PC-9 (cell line): Measurements from ENCODE around the gene DGCR6L. TPM values are rescaled to one million over a fixed set of nuclear protein-coding genes. Genes with fewer than 3 reads are reported as not detected.
A peak's percentile ranks its signal among the peaks of the same experiment; 100 is the strongest.
"Not testable (repeated sequence)": the region's sequence is repeated elsewhere in the genome, so short reads cannot be mapped to it uniquely, and the experiment has no call there.

Source experiments
- BruUV-seq: library from RNA; stranded (reverse); fragments of 400-500 nt; replicated peaks from 2 replicates; lab custom pipeline; 2021; lab: Mats Ljungman, UMichigan
- CTCF ChIA-PET: fragments of 300-600 bp; sonication (Branson Sonifier 250); formaldehyde crosslinking; loops from one replicate; lab custom pipeline; 2022; ENCODE audit warnings: antibody characterized with exemption; lab: Charles Lee
- POLR2A ChIA-PET: fragments of 300-600 bp; sonication (Branson Sonifier 250); formaldehyde crosslinking; loops from one replicate; lab custom pipeline; 2022; ENCODE audit warnings: antibody characterized with exemption; ENCODE audit not compliant: unreplicated experiment; lab: Charles Lee
- DNase-seq, 2 experiments: peaks; one replicate each; pipeline versions ENCODE4 v3.0.0 to v3.0.0-alpha.2; 2015 to 2022; ENCODE audit warnings: mixed read lengths in 1 of 2
- H2AFZ ChIP-seq: fragments of 200-600 bp; sonication (generic); 2 replicates; pipeline ENCODE4 v1.8.1; 2017; ENCODE audit warnings: antibody characterized with exemption
- H3F3A ChIP-seq: fragments of 200-600 bp; sonication (generic); 2 replicates; pipeline ENCODE4 v1.8.1; 2017; ENCODE audit warnings: antibody characterized with exemption, mild to moderate bottlenecking, low read depth; ENCODE audit not compliant: insufficient read depth
- H3K27ac ChIP-seq: fragments of 200-600 bp; sonication (generic); 2 replicates; pipeline ENCODE4 v1.6.1; 2016; ENCODE audit warnings: mixed run types
- H3K27me3 ChIP-seq: fragments of 200-600 bp; sonication (generic); 2 replicates; pipeline ENCODE4 v1.6.1; 2016; ENCODE audit warnings: low read depth, mixed run types; ENCODE audit not compliant: insufficient read depth
- H3K36me3 ChIP-seq: fragments of 200-600 bp; sonication (generic); 2 replicates; pipeline ENCODE4 v1.6.1; 2016; ENCODE audit warnings: low read depth, mixed run types
- H3K4me1 ChIP-seq: fragments of 200-600 bp; sonication (generic); replicated peaks from 2 replicates; pipeline ENCODE4 v1.6.1; 2016; ENCODE audit warnings: mixed run types; ENCODE audit not compliant: insufficient read depth
- H3K4me2 ChIP-seq: fragments of 200-600 bp; sonication (generic); 2 replicates; pipeline ENCODE4 v1.6.1; 2017; ENCODE audit warnings: mixed run types
- H3K4me3 ChIP-seq: fragments of 200-600 bp; sonication (generic); 2 replicates; pipeline ENCODE4 v1.6.1; 2016; ENCODE audit warnings: mixed run types
- H3K79me2 ChIP-seq: fragments of 200-600 bp; sonication (generic); 2 replicates; pipeline ENCODE4 v1.6.1; 2017; ENCODE audit warnings: low read depth, mixed run types
- H3K9me2 ChIP-seq: fragments of 200-600 bp; sonication (generic); 2 replicates; pipeline ENCODE4 v1.8.1; 2017; ENCODE audit warnings: mild to moderate bottlenecking; ENCODE audit not compliant: insufficient read depth
- H3K9me3 ChIP-seq: fragments of 200-600 bp; sonication (generic); 2 replicates; pipeline ENCODE4 v1.8.1; 2016; ENCODE audit warnings: low read depth; ENCODE audit not compliant: insufficient read depth
- H4K20me1 ChIP-seq: fragments of 200-600 bp; sonication (generic); 2 replicates; pipeline ENCODE4 v1.8.1; 2017; ENCODE audit not compliant: insufficient read depth
- EZH2 ChIP-seq: fragments of 200-600 bp; sonication (generic); IDR thresholded peaks from 2 replicates; pipeline ENCODE4 v1.8.0; 2017; ENCODE audit warnings: antibody characterized with exemption, low read depth
- intact Hi-C: fragments of 100-400 bp; cut with micrococcal nuclease; formaldehyde crosslinking; loops from one replicate; pipeline ENCODE4 v1.10.0; 2022; ENCODE audit not compliant: unreplicated experiment
- total RNA-seq: library from RNA; stranded (reverse); gene quantifications from 2 replicates; pipeline ENCODE4 v1.2.3, GENCODE V29; 2021
- TF ChIP-seq, protein P1 (sequence below): fragments of 200-600 bp; sonication (generic); conservative IDR thresholded peaks from 2 replicates; pipeline ENCODE4 v1.6.1; 2017; ENCODE audit warnings: mixed run types, antibody characterized with exemption, mild to moderate bottlenecking, moderate library complexity

Gene DGCR6L
- total RNA-seq, 1 experiment from 2014 or later: 37.6 TPM

GRCh38 chr22:20328569-20328930 is 8.7 kb upstream of the DGCR6L start:
- H2AFZ ChIP-seq, H3K4me1 ChIP-seq, H3K36me3 ChIP-seq, intact Hi-C loops, H3K79me2 ChIP-seq, CTCF ChIA-PET, H3K27ac ChIP-seq, H3K4me3 ChIP-seq, H3K27me3 ChIP-seq, H3K9me3 ChIP-seq, BruUV-seq, H3K4me2 ChIP-seq, H3F3A ChIP-seq, H4K20me1 ChIP-seq, H3K9me2 ChIP-seq: not testable (repeated sequence)
- DNase-seq: peak in 1 of 2 experiments; percentile 25
- POLR2A ChIA-PET: interaction anchor here (0.6 to 0.7 kb wide), 2 partner anchors 65 to 160 kb away, joined by 5 to 14 read pairs; no protein-coding TSS in a partner anchor

DNA sequence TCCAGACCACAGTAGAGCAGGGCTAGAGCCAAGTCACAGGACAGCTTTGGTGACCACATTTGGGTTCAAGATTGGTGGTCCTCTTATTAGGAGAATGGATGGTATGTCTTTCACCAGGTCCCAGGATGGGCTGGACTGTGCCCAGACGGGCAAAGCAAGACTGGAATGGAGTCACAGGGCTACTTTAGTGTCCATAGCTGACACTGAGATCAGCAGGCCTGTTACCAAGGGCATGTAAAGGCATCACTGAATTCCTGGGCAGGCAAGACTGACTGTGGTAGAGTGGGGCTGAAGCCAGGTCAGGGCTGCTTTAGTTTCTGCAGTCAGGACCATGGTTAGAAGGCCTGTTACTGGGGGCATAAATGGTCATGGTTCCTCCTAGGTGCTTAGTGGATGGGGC is 6.1 kb upstream of the DGCR6L start:
- H3K4me1 ChIP-seq, CTCF ChIA-PET, intact Hi-C loops, H3K79me2 ChIP-seq, H3K9me3 ChIP-seq, H3K36me3 ChIP-seq, H3F3A ChIP-seq, H3K27ac ChIP-seq, DNase-seq, H3K9me2 ChIP-seq, H3K4me3 ChIP-seq, H3K27me3 ChIP-seq, BruUV-seq, H2AFZ ChIP-seq, POLR2A ChIA-PET, H3K4me2 ChIP-seq, H4K20me1 ChIP-seq: not testable (repeated sequence)

- no peaks in the 10 kb centered on the region for H3K9me2 ChIP-seq
- intact Hi-C loops: no loop called here
- H4K20me1 ChIP-seq: no peaks in the 10 kb centered on the region
- H3K27me3 ChIP-seq: no peaks in the 10 kb centered on the region
- no peaks in the 10 kb centered on the region for H3K36me3 ChIP-seq
- no peaks in the 10 kb centered on the region for H3F3A ChIP-seq
- BruUV-seq: no TSS peak
- no peak for DNase-seq
- no peaks in the 10 kb centered on the region for H3K9me3 ChIP-seq
- CTCF ChIA-PET: no interaction called here
- POLR2A ChIA-PET: no interaction called here
- H2AFZ ChIP-seq: no peak overlapping the region
- no peak overlapping the region for H3K4me2 ChIP-seq
- TF ChIP-seq, protein P1, sequence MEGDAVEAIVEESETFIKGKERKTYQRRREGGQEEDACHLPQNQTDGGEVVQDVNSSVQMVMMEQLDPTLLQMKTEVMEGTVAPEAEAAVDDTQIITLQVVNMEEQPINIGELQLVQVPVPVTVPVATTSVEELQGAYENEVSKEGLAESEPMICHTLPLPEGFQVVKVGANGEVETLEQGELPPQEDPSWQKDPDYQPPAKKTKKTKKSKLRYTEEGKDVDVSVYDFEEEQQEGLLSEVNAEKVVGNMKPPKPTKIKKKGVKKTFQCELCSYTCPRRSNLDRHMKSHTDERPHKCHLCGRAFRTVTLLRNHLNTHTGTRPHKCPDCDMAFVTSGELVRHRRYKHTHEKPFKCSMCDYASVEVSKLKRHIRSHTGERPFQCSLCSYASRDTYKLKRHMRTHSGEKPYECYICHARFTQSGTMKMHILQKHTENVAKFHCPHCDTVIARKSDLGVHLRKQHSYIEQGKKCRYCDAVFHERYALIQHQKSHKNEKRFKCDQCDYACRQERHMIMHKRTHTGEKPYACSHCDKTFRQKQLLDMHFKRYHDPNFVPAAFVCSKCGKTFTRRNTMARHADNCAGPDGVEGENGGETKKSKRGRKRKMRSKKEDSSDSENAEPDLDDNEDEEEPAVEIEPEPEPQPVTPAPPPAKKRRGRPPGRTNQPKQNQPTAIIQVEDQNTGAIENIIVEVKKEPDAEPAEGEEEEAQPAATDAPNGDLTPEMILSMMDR: no peak
- no peak for TF ChIP-seq EZH2
- no peak overlapping the region for H3K27ac ChIP-seq
- no peak overlapping the region for H3K4me3 ChIP-seq
- H3K79me2 ChIP-seq: peaks cover 2% of the 10 kb centered on the region; the same call in 1 of the 2 replicates
- H3K4me1 ChIP-seq: peaks cover under 1% of the 10 kb centered on the region; the same call in 1 of the 2 replicates
Measured at GRCh38 chr22:20324139-20324516, 4.3 kb upstream of the DGCR6L start.

DNA sequence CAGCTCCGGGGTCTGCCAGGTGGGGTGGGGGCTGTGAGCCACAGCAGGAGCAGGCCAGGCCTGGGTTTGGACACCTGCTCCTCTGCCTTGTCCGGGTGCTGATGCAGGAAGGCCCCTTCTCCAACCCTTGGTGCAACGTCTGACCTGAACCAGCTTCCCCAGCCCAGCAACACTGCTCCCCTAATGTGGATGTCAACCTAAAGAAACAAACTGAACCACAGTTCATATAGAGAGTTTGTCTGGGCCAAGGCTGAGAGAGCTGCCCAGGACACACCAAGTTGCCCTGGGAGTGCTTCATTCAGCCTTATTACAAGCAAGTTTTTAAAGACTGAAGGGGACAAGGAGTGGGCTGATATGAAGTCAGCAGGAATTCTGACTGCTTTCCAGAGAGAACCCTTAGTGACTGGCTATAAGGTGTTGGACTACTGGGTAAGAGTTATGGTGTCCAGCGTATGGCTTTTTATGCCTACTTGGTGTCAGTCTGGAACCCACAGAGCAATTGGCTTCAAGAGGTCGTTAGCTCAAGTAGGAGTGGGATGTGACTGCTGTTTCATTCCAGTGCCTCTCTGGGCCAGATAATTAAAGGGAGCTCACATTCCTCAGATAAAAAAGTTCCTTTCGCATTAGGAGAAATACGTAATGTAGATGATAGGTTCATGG is 1.8 kb upstream of the DGCR6L start:
- intact Hi-C loops, H3K27me3 ChIP-seq, H3K4me3 ChIP-seq, CTCF ChIA-PET, H3F3A ChIP-seq, H3K79me2 ChIP-seq, H3K4me2 ChIP-seq, H3K36me3 ChIP-seq, DNase-seq, H3K4me1 ChIP-seq, BruUV-seq, H3K9me2 ChIP-seq, H3K27ac ChIP-seq, H4K20me1 ChIP-seq, POLR2A ChIA-PET, H2AFZ ChIP-seq, H3K9me3 ChIP-seq: not testable (repeated sequence)

GRCh38 chr22:20320659-20321551 is 1.0 kb upstream of the DGCR6L start:
- POLR2A ChIA-PET, H3K27me3 ChIP-seq, H3K36me3 ChIP-seq, H3F3A ChIP-seq, H3K79me2 ChIP-seq, H4K20me1 ChIP-seq, H3K9me2 ChIP-seq, DNase-seq, H3K9me3 ChIP-seq, H3K4me1 ChIP-seq, BruUV-seq, CTCF ChIA-PET, intact Hi-C loops: not testable (repeated sequence)
- Histone ChIP-seq H2AFZ (peak overlapping the region; percentile 78), H3K4me2 (peak overlapping the region; percentile 82), H3K27ac (peak overlapping the region; percentile 45; the same call in 1 of the 2 replicates), H3K4me3 (peak overlapping the region; percentile 88)
